HepG2 (cell line): ENCODE results near the gene GCH1. TPM values are rescaled to one million over a fixed set of nuclear protein-coding genes. Genes with fewer than 3 reads are reported as not detected.

Source experiments
- FOSL1 ChIP-seq: sonication (generic); formaldehyde crosslinking; IDR thresholded peaks from 2 replicates; pipeline ENCODE4 v1.9.0; 2021; ENCODE audit warnings: missing genetic modification reagents, borderline replicate concordance
- FOXC1 ChIP-seq: sonication (generic); formaldehyde crosslinking; IDR thresholded peaks from 2 replicates; pipeline ENCODE4 v1.8.0; 2022; ENCODE audit warnings: mild to moderate bottlenecking, missing genetic modification reagents, borderline replicate concordance
- JUND ChIP-seq: sonication (generic); formaldehyde crosslinking; IDR thresholded peaks from 2 replicates; pipeline ENCODE4 v1.8.0; 2022; ENCODE audit warnings: mild to moderate bottlenecking, missing genetic modification reagents
- NR2F6 ChIP-seq, 2 experiments: IDR thresholded peaks; 2 replicates each; pipeline ENCODE4 v1.6.1; 2016; ENCODE audit warnings: antibody characterized with exemption in 1 of 2, mild to moderate bottlenecking in 1 of 2
- PRPF4 ChIP-seq: fragments of 200-400 bp; formaldehyde crosslinking; IDR thresholded peaks from 2 replicates; pipeline ENCODE4 v1.6.1; 2016; ENCODE audit warnings: low read length, low read depth; ENCODE audit not compliant: poor library complexity, severe bottlenecking
- RORA ChIP-seq: sonication (generic); formaldehyde crosslinking; IDR thresholded peaks from 2 replicates; pipeline ENCODE4 v1.5.0; 2020; ENCODE audit warnings: mild to moderate bottlenecking, missing genetic modification reagents, moderate library complexity
- SNAI1 ChIP-seq: sonication (generic); formaldehyde crosslinking; IDR thresholded peaks from 2 replicates; pipeline ENCODE4 v1.5.0; 2020; ENCODE audit warnings: mild to moderate bottlenecking, missing genetic modification reagents, borderline replicate concordance
- TAF15 ChIP-seq: fragments of 200-400 bp; formaldehyde crosslinking; IDR thresholded peaks from one replicate; pipeline ENCODE4 v1.6.1; 2018; ENCODE audit warnings: mild to moderate bottlenecking, low read depth, low read length; ENCODE audit not compliant: poor library complexity, severe bottlenecking
- YY1 ChIP-seq: IDR thresholded peaks from 2 replicates; pipeline ENCODE4 v1.6.1; 2011; ENCODE audit warnings: low read length, low read depth, moderate library complexity, mild to moderate bottlenecking; ENCODE audit not compliant: insufficient read depth, insufficient replicate concordance
- ZBTB7B ChIP-seq: sonication (generic); formaldehyde crosslinking; IDR thresholded peaks from 2 replicates; pipeline ENCODE4 v1.4.0; 2020; ENCODE audit warnings: missing genetic modification reagents
- ZNF546 ChIP-seq: sonication (generic); formaldehyde crosslinking; conservative IDR thresholded peaks from 2 replicates; pipeline ENCODE4 v1.8.1; 2023; ENCODE audit warnings: mild to moderate bottlenecking, missing genetic modification reagents
- ZNF562 ChIP-seq: sonication (generic); formaldehyde crosslinking; IDR thresholded peaks from 2 replicates; pipeline ENCODE4 v1.8.0; 2022; ENCODE audit warnings: missing genetic modification reagents, borderline replicate concordance
- ZNF674 ChIP-seq: sonication (generic); formaldehyde crosslinking; IDR thresholded peaks from 2 replicates; pipeline ENCODE4 v1.5.0; 2020; ENCODE audit warnings: low read depth, mild to moderate bottlenecking, missing genetic modification reagents
- ZNF678 ChIP-seq: sonication (generic); formaldehyde crosslinking; IDR thresholded peaks from 2 replicates; pipeline ENCODE4 v1.4.0; 2020; ENCODE audit warnings: mild to moderate bottlenecking, missing genetic modification reagents
- ZNF749 ChIP-seq: sonication (generic); formaldehyde crosslinking; IDR thresholded peaks from 2 replicates; pipeline ENCODE4 v1.8.0; 2022; ENCODE audit warnings: mild to moderate bottlenecking, missing genetic modification reagents, moderate library complexity, borderline replicate concordance
- ZNF768 ChIP-seq: sonication (generic); formaldehyde crosslinking; IDR thresholded peaks from 2 replicates; pipeline ENCODE4 v1.4.0; 2020; ENCODE audit warnings: missing genetic modification reagents
- ZNF792 ChIP-seq: IDR thresholded peaks from 2 replicates; pipeline ENCODE4 v1.6.1; 2016
- ZNF878 ChIP-seq: sonication (generic); formaldehyde crosslinking; IDR thresholded peaks from 2 replicates; pipeline ENCODE4 v1.8.1; 2023; ENCODE audit warnings: mild to moderate bottlenecking, missing genetic modification reagents, moderate library complexity
- polyA plus RNA-seq, 8 experiments: library from polyadenylated mRNA; depleted of rRNA in 3 of 8; stranded (reverse) in 7 of 8; unstranded in 1 of 8; fragments of >200 nt; fragmentation: Illumina TruSeq in 4 of 8; extraction: Trizol in 4 of 8; gene quantifications; 2 replicates each; pipeline versions ENCODE4 v1.2.1 to v1.2.3, GENCODE V29; 2011 to 2016; ENCODE audit warnings: low read depth in 4 of 8, missing spikeins in 1 of 8, mixed read lengths in 1 of 8; ENCODE audit not compliant: insufficient read depth in 1 of 8
- total RNA-seq, 5 experiments: library from RNA; depleted of rRNA; stranded (reverse); fragments of >200 nt; fragmentation: Illumina TruSeq; extraction: Trizol; gene quantifications; 2 replicates each; pipeline ENCODE4 v1.2.3, GENCODE V29; 2016; ENCODE audit warnings: low read depth in 1 of 5
- TF ChIP-seq, protein P1 (sequence below): sonication (generic); formaldehyde crosslinking; IDR thresholded peaks from 2 replicates; pipeline ENCODE4 v1.4.0; 2020; ENCODE audit warnings: low read depth, mild to moderate bottlenecking, missing genetic modification reagents
- TF ChIP-seq, protein P2 (sequence below): IDR thresholded peaks from 2 replicates; pipeline ENCODE4 v1.6.1; 2016; ENCODE audit warnings: control low read depth
- TF ChIP-seq, protein P3 (sequence below): sonication (generic); formaldehyde crosslinking; IDR thresholded peaks from 2 replicates; pipeline ENCODE4 v1.9.0; 2021; ENCODE audit warnings: missing genetic modification reagents, borderline replicate concordance
- TF ChIP-seq, protein P4 (sequence below): sonication (generic); formaldehyde crosslinking; IDR thresholded peaks from 2 replicates; pipeline ENCODE4 v1.4.0; 2020; ENCODE audit warnings: missing genetic modification reagents, mild to moderate bottlenecking, borderline replicate concordance
- TF ChIP-seq, protein P5 (sequence below): sonication (generic); formaldehyde crosslinking; IDR thresholded peaks from 2 replicates; pipeline ENCODE4 v1.4.0; 2020; ENCODE audit warnings: mild to moderate bottlenecking, missing genetic modification reagents
- TF ChIP-seq, protein P6 (sequence below): sonication (generic); formaldehyde crosslinking; IDR thresholded peaks from 2 replicates; pipeline ENCODE4 v1.8.0; 2022; ENCODE audit warnings: mild to moderate bottlenecking, missing genetic modification reagents

The GCH1 gene
- total and polyA plus RNA-seq, 2 of the 13 experiments (the other 11 are each of a cell fraction or from before 2014, with no cell fraction given) = 15.0 to 25.2 TPM

DNA sequence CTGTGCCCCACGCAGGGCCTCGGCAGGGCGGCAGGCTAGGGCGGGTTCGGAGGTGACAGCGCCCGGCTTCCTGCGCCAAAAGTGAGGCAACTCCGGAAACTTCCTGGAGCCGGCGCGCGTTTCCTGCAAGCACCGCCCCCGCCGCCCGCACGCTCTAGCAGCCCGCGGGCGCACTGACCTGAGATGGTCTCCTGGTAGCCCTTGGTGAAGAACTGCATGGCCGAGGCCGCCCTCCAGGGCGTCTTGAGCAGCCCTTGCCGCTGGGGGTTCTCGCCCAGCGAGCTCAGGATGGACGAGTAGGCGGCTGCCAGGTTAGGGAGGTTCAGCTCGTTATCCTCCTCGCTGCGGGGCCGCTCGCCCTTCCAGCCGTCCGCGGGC lies 494 bp downstream of the GCH1 start (continued):
- TF ChIP-seq ZNF674 (CRISPR knock-in tag) (no peak), SNAI1 (CRISPR knock-in tag) (peak; percentile 74; the same call in 1 of the 2 replicates), FOSL1 (CRISPR knock-in tag) (no peak), ZNF878 (CRISPR knock-in tag) (no peak; the same call in 1 of the 2 replicates), NR2F6 (IDR thresholded peaks at IDR 0.05) (no peak), NR2F6 (CRISPR knock-in tag; IDR thresholded peaks at IDR 0.05) (no peak), PRPF4 (no peak), ZNF768 (CRISPR knock-in tag) (no peak), YY1 (peak; percentile 23), ZNF792 (no peak), FOXC1 (no peak), ZBTB7B (CRISPR knock-in tag) (peak; percentile 66), TAF15 (no peak), ZNF678 (CRISPR knock-in tag) (no peak), RORA (CRISPR knock-in tag) (no peak), ZNF749 (no peak), ZNF562 (no peak), JUND (CRISPR knock-in tag) (no peak), ZNF546 (no peak)
- TF ChIP-seq, protein P1, sequence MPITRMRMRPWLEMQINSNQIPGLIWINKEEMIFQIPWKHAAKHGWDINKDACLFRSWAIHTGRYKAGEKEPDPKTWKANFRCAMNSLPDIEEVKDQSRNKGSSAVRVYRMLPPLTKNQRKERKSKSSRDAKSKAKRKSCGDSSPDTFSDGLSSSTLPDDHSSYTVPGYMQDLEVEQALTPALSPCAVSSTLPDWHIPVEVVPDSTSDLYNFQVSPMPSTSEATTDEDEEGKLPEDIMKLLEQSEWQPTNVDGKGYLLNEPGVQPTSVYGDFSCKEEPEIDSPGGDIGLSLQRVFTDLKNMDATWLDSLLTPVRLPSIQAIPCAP (CRISPR knock-in tag) = no peak
- TF ChIP-seq, protein P2, sequence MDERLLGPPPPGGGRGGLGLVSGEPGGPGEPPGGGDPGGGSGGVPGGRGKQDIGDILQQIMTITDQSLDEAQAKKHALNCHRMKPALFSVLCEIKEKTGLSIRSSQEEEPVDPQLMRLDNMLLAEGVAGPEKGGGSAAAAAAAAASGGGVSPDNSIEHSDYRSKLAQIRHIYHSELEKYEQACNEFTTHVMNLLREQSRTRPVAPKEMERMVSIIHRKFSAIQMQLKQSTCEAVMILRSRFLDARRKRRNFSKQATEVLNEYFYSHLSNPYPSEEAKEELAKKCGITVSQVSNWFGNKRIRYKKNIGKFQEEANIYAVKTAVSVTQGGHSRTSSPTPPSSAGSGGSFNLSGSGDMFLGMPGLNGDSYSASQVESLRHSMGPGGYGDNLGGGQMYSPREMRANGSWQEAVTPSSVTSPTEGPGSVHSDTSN = no peak
- TF ChIP-seq, protein P3, sequence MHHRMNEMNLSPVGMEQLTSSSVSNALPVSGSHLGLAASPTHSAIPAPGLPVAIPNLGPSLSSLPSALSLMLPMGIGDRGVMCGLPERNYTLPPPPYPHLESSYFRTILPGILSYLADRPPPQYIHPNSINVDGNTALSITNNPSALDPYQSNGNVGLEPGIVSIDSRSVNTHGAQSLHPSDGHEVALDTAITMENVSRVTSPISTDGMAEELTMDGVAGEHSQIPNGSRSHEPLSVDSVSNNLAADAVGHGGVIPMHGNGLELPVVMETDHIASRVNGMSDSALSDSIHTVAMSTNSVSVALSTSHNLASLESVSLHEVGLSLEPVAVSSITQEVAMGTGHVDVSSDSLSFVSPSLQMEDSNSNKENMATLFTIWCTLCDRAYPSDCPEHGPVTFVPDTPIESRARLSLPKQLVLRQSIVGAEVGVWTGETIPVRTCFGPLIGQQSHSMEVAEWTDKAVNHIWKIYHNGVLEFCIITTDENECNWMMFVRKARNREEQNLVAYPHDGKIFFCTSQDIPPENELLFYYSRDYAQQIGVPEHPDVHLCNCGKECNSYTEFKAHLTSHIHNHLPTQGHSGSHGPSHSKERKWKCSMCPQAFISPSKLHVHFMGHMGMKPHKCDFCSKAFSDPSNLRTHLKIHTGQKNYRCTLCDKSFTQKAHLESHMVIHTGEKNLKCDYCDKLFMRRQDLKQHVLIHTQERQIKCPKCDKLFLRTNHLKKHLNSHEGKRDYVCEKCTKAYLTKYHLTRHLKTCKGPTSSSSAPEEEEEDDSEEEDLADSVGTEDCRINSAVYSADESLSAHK = no peak
- TF ChIP-seq, protein P4, sequence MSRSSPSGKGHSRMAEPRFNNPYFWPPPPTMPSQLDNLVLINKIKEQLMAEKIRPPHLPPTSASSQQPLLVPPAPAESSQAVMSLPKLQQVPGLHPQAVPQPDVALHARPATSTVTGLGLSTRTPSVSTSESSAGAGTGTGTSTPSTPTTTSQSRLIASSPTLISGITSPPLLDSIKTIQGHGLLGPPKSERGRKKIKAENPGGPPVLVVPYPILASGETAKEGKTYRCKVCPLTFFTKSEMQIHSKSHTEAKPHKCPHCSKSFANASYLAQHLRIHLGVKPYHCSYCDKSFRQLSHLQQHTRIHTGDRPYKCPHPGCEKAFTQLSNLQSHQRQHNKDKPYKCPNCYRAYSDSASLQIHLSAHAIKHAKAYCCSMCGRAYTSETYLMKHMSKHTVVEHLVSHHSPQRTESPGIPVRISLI (CRISPR knock-in tag) = no peak
- TF ChIP-seq, protein P5, sequence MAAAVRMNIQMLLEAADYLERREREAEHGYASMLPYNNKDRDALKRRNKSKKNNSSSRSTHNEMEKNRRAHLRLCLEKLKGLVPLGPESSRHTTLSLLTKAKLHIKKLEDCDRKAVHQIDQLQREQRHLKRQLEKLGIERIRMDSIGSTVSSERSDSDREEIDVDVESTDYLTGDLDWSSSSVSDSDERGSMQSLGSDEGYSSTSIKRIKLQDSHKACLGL (CRISPR knock-in tag) = peak; percentile 67; the same call in 1 of the 2 replicates
- TF ChIP-seq, protein P6, sequence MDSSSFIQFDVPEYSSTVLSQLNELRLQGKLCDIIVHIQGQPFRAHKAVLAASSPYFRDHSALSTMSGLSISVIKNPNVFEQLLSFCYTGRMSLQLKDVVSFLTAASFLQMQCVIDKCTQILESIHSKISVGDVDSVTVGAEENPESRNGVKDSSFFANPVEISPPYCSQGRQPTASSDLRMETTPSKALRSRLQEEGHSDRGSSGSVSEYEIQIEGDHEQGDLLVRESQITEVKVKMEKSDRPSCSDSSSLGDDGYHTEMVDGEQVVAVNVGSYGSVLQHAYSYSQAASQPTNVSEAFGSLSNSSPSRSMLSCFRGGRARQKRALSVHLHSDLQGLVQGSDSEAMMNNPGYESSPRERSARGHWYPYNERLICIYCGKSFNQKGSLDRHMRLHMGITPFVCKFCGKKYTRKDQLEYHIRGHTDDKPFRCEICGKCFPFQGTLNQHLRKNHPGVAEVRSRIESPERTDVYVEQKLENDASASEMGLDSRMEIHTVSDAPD = 0 out of 2 replicates have a peak, but pooled peaks have one; percentile 27
